K562 (cell line): ENCODE data around the gene EML1. TPM values are rescaled to one million over a fixed set of nuclear protein-coding genes. Genes with fewer than 3 reads are reported as not detected.

Experiments used
- ATAC-seq: fragments of 200-7000 bp; cut with Tn5 transposase; 3 replicates; pipeline ENCODE4 v1.9.1; 2020; ENCODE audit warnings: moderate library complexity
- BruUV-seq: library from RNA; stranded (reverse); fragments of 400-500 nt; replicated peaks from 2 replicates; lab custom pipeline; 2021; lab: Mats Ljungman, UMichigan
- CTCF ChIA-PET: fragments of 300-600 bp; formaldehyde crosslinking; extraction: SDS; loops from one replicate; lab custom pipeline; 2021; ENCODE audit warnings: low intra/inter-chr PET ratio; lab: Yijun Ruan, JAX
- POLR2A ChIA-PET: fragments of 300-600, 350-650 bp; sonication (Branson Sonifier 250); formaldehyde crosslinking; extraction: SDS; loops from one replicate; lab custom pipeline; 2021; ENCODE audit warnings: antibody characterized with exemption, inconsistent platforms; lab: Yijun Ruan, JAX
- DNase-seq, 4 experiments: peaks; one replicate each; pipeline versions ENCODE4 v3.0.0 to v3.0.0-alpha.2; 2011 to 2018; ENCODE audit warnings: low spot score in 3 of 4, mixed read lengths in 3 of 4; ENCODE audit errors: extremely low read depth in 1 of 4
- FAIRE-seq: peaks from 2 replicates; lab custom pipeline; 2011; peaks lifted over from hg19 to GRCh38; lab: Jason Lieb, UNC
- H2AFZ ChIP-seq: 2 replicates; pipeline ENCODE4 v1.6.0; 2011; ENCODE audit warnings: low read depth, low read length, control low read depth, inconsistent platforms
- H3K27ac ChIP-seq: fragments of 200-600 bp; 3 replicates; pipeline ENCODE4 v1.8.0; 2011; ENCODE audit warnings: low read depth, mild to moderate bottlenecking, control low read depth, inconsistent platforms, low read length, moderate library complexity, mixed read lengths; ENCODE audit errors: extremely low read depth
- H3K27me3 ChIP-seq, 2 experiments: fragments of 300-600 bp in 1 of 2; 2 replicates in 1 of 2; 3 replicates in 1 of 2; pipeline versions ENCODE4 v1.6.0 to v1.8.0; 2011; ENCODE audit warnings: inconsistent platforms in 2 of 2, low read length in 2 of 2, mild to moderate bottlenecking in 1 of 2, mixed read lengths in 1 of 2, moderate library complexity in 1 of 2; ENCODE audit not compliant: control insufficient read depth in 2 of 2, insufficient read depth in 2 of 2
- H3K36me3 ChIP-seq: fragments of 300-600 bp; 3 replicates; pipeline ENCODE4 v1.8.0; 2011; ENCODE audit warnings: mild to moderate bottlenecking, low read length, inconsistent platforms; ENCODE audit not compliant: control insufficient read depth, insufficient read depth
- H3K4me1 ChIP-seq, 2 experiments: fragments of 200-600 bp in 1 of 2; replicated peaks in 1 of 2; 2 replicates in 1 of 2; 3 replicates in 1 of 2; pipeline versions ENCODE4 v1.5.1 to v1.8.0; 2011; ENCODE audit warnings: inconsistent platforms in 2 of 2, low read length in 2 of 2, mild to moderate bottlenecking in 1 of 2, mixed read lengths in 1 of 2, moderate library complexity in 1 of 2; ENCODE audit not compliant: control insufficient read depth in 2 of 2, insufficient read depth in 2 of 2
- H3K4me2 ChIP-seq: 2 replicates; pipeline ENCODE4 v1.6.1; 2011; ENCODE audit warnings: low read length, control low read depth, inconsistent platforms, mixed read lengths; ENCODE audit not compliant: insufficient read depth
- H3K4me3 ChIP-seq: fragments of 200-600 bp; sonication (generic), shearing (Covaris generic); 2 replicates; pipeline ENCODE4 v1.5.1; 2016; ENCODE audit warnings: control low read depth, inconsistent platforms
- H3K79me2 ChIP-seq: fragments of 200-600 bp; 3 replicates; pipeline ENCODE4 v1.8.0; 2011; ENCODE audit warnings: low read length, inconsistent platforms; ENCODE audit not compliant: control insufficient read depth, insufficient read depth
- H3K9ac ChIP-seq, 2 experiments: 2 replicates each; pipeline versions ENCODE4 v1.6.0 to v1.6.1; 2011; ENCODE audit warnings: low read depth in 2 of 2, low read length in 2 of 2, control low read depth in 1 of 2, inconsistent platforms in 1 of 2, mild to moderate bottlenecking in 1 of 2, mixed read lengths in 1 of 2; ENCODE audit not compliant: insufficient read depth in 1 of 2
- H3K9me1 ChIP-seq: one replicate; pipeline ENCODE4 v1.6.0; 2011; ENCODE audit warnings: inconsistent platforms, mild to moderate bottlenecking, low read length, moderate library complexity; ENCODE audit not compliant: control insufficient read depth, insufficient read depth
- H3K9me3 ChIP-seq: replicated peaks from 2 replicates; pipeline ENCODE4 v1.5.1; 2011; ENCODE audit warnings: low read depth, low read length, inconsistent platforms; ENCODE audit not compliant: control insufficient read depth, insufficient read depth
- H4K20me1 ChIP-seq: replicated peaks from 2 replicates; pipeline ENCODE4 v1.6.1; 2011; ENCODE audit warnings: low read length, inconsistent platforms, mixed read lengths; ENCODE audit not compliant: control insufficient read depth, insufficient read depth
- DNMT1 ChIP-seq: fragments of 450-650 bp; IDR thresholded peaks from 2 replicates; pipeline ENCODE4 v1.6.1; 2016; ENCODE audit warnings: antibody characterized with exemption, mild to moderate bottlenecking
- ESRRB ChIP-seq: fragments of 250-450 bp; sonication (Bioruptor Pico); IDR thresholded peaks from 2 replicates; pipeline ENCODE4 v1.5.0; 2020; ENCODE audit warnings: mild to moderate bottlenecking, moderate library complexity, borderline replicate concordance
- HMGN3 ChIP-seq: IDR thresholded peaks from 2 replicates; pipeline ENCODE4 v1.6.1; 2011; ENCODE audit warnings: borderline replicate concordance, low read depth, mild to moderate bottlenecking, mixed read lengths, low read length; ENCODE audit not compliant: insufficient read length; ENCODE audit errors: extremely low read depth
- NCOR1 ChIP-seq: fragments of 450-650 bp; IDR thresholded peaks from 2 replicates; pipeline ENCODE4 v1.6.1; 2016; ENCODE audit warnings: mild to moderate bottlenecking, moderate library complexity
- ZSCAN32 ChIP-seq: fragments of 450-650 bp; formaldehyde crosslinking; IDR thresholded peaks from 2 replicates; pipeline ENCODE4 v1.4.0; 2020; ENCODE audit warnings: mild to moderate bottlenecking, moderate library complexity
- WGBS: fragments of 100-300 bp; shearing (Covaris generic); methylation state at CpG from one replicate; pipeline ENCODE4 v1.1.6; 2016; ENCODE audit warnings: low coverage, mixed read lengths; ENCODE audit not compliant: insufficient coverage; ENCODE audit errors: missing lambda C conversion rate; 5-methylcytosine and 5-hydroxymethylcytosine counted together
- in situ Hi-C: fragments of 300-500 bp; cut with MboI; formaldehyde crosslinking; loops from 4 replicates; pipeline ENCODE4 v1.15.0; 2018; ENCODE audit warnings: inconsistent platforms, mixed read lengths
- intact Hi-C: fragments of 100-400 bp; cut with micrococcal nuclease; formaldehyde crosslinking; loops from 2 replicates; pipeline ENCODE4 v1.14.2; 2022
- polyA plus RNA-seq, 8 experiments: library from polyadenylated mRNA; depleted of rRNA in 4 of 8; stranded (reverse) in 5 of 8; unstranded in 3 of 8; fragments of >200 nt; fragmentation: Nextera tagmentation in 2 of 8; fragmentation: Illumina TruSeq in 1 of 8; extraction: Ambion mirVana in 2 of 8; extraction: Trizol in 1 of 8; gene quantifications; 2 replicates each; pipeline versions ENCODE4 v1.2.1 to v1.2.3, GENCODE V29; 2011 to 2014; ENCODE audit warnings: inconsistent platforms in 1 of 8, missing spikeins in 1 of 8
- total RNA-seq, 7 experiments: library from RNA; depleted of rRNA in 6 of 7; stranded (reverse); fragments of >200 nt in 6 of 7; fragmentation: Illumina TruSeq in 2 of 7; extraction: Trizol in 2 of 7; gene quantifications; 2 replicates each; pipeline versions ENCODE4 v1.2.1 to v1.2.3, GENCODE V29; 2011 to 2021; ENCODE audit warnings: low replicate concordance in 1 of 7
- TF ChIP-seq, protein P1 (sequence below): fragments of 450-650 bp; IDR thresholded peaks from 2 replicates; pipeline ENCODE4 v1.6.1; 2018; ENCODE audit not compliant: partially characterized antibody
- TF ChIP-seq, protein P2 (sequence below), 3 experiments: fragments of 200-800 bp in 1 of 3; fragments of 250-450 bp in 1 of 3; fragments of 450-650 bp in 1 of 3; sonication (Bioruptor Pico) in 1 of 3; sonication (Bioruptor generic) in 1 of 3; formaldehyde crosslinking in 1 of 3; IDR thresholded peaks; 2 replicates each; pipeline versions ENCODE4 v1.6.1 to v1.8.0; 2016 to 2022; ENCODE audit warnings: mild to moderate bottlenecking in 2 of 3, missing genetic modification characterization in 2 of 3, missing compliant biosample characterization in 1 of 3, moderate library complexity in 1 of 3
- TF ChIP-seq, protein P3 (sequence below): fragments of 450-650 bp; formaldehyde crosslinking; IDR thresholded peaks from 2 replicates; pipeline ENCODE4 v1.4.0; 2020; ENCODE audit warnings: mild to moderate bottlenecking

Gene EML1
- total and polyA plus RNA-seq, 9 of the 15 experiments (the other 6 are each of a cell fraction or from before 2014, with no cell fraction given), result 0.01 to 0.35 (median 0.07) TPM; not detected in 2

DNA sequence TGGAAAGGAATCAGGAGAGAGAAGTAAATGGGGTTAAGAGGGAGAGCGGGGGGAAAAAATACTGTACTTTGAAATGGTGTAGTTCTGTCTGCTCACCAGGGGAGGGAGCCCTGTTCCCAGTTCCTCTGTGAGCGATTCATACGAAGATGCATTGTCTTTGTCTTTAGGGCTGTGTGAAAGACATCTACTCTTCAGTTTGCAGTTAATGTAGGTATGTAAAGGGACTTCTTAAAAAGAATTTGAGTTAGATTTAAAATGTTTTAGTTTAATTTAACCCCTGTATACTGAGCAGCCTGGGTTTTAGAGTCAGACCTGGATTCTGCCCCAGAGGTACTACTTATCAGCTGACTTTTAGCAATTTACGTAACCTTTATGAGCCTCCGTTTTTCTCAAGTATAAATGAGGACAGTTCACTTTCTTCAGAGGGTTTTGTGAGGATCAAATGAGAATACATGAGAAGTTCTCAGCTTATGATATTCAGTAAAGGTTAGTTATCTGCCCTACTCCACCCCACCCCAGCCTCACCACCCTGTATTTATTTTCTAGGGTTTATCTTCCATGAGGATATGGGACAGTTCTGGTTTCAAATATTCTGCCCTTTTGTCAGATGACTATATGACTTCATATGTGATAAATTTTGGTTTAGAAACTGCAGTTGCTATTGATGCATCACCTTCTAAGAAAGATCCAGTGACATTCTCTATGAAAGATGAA lies 189.5 kb downstream of the EML1 start (continued):
- TF ChIP-seq, protein P1, sequence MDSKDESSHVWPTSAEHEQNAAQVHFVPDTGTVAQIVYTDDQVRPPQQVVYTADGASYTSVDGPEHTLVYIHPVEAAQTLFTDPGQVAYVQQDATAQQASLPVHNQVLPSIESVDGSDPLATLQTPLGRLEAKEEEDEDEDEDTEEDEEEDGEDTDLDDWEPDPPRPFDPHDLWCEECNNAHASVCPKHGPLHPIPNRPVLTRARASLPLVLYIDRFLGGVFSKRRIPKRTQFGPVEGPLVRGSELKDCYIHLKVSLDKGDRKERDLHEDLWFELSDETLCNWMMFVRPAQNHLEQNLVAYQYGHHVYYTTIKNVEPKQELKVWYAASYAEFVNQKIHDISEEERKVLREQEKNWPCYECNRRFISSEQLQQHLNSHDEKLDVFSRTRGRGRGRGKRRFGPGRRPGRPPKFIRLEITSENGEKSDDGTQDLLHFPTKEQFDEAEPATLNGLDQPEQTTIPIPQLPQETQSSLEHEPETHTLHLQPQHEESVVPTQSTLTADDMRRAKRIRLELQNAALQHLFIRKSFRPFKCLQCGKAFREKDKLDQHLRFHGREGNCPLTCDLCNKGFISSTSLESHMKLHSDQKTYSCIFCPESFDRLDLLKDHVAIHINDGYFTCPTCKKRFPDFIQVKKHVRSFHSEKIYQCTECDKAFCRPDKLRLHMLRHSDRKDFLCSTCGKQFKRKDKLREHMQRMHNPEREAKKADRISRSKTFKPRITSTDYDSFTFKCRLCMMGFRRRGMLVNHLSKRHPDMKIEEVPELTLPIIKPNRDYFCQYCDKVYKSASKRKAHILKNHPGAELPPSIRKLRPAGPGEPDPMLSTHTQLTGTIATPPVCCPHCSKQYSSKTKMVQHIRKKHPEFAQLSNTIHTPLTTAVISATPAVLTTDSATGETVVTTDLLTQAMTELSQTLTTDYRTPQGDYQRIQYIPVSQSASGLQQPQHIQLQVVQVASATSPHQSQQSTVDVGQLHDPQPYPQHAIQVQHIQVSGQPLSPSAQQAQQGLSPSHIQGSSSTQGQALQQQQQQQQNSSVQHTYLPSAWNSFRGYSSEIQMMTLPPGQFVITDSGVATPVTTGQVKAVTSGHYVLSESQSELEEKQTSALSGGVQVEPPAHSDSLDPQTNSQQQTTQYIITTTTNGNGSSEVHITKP, result no peak

DNA sequence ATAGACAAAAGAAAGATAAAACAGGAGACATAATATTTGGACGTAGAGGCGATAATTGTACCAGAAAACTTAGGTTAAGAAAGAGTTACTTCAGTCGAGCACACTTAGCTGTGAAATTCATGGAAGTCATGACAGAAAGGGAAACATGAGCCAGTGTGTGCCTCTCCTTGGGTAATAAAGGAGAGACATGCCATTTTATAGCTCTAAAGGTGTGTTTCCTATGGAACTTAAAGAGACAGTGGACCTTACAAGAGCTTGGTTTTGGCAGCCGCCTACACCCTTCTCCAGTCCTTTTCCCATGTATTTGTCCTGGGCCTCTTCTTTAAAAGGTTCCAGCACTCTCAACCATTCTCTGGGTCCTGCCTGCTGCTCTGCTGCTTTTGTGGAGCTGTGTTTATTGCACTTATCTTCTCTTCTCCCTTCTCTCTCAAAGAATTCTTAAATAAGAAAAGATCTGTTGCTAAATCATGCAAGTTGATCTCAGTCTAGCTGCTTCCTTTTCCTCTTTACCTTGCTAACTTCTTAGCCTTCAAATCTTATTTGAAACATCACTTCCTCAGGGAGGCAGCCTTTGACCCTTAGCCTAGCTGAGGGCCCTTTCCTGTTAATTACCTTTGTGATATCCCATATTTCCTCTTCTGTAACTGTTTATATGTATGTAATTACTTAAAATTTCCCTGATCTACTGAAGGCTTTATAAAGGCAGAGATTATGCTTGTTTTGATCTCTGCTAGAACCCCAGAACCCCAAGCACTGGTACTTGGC lies 190.2 kb downstream of the EML1 start:
- Histone ChIP-seq H4K20me1 (no peaks in the 10 kb centered on the region), H3K4me2 (no peak overlapping the region), H3K9me3 (no peaks in the 10 kb centered on the region), H3K4me3 (no peak overlapping the region), H3K79me2 (peaks cover 32% of the 10 kb centered on the region), H2AFZ (no peak overlapping the region), H3K9me1 (no peaks in the 10 kb centered on the region), H3K9ac (no peak overlapping the region), H3K36me3 (no peaks in the 10 kb centered on the region), H3K27ac (no peak overlapping the region), H3K27me3 (no peaks in the 10 kb centered on the region), H3K4me1 (peaks cover 2 to 7% of the 10 kb centered on the region in 2 experiments; a peak in 3 of 5 replicates)
- WGBS, result 29% methylated on average over 4 of the region's 4 CpGs
- DNase-seq (no peak), ATAC-seq (no peak), FAIRE-seq (no peak)
- BruUV-seq, result no TSS peak
- POLR2A ChIA-PET, result interaction anchor here (0.9 to 1.4 kb wide), 2 partner anchors 10 to 125 kb away, joined by 3 to 5 read pairs; no protein-coding TSS in a partner anchor
- CTCF ChIA-PET, result interaction anchor here (1.0 to 2.0 kb wide), 5 partner anchors 41 to 210 kb away, joined by 3 to 15 read pairs (median 5); no protein-coding TSS in a partner anchor
- in situ Hi-C loops (loop anchor here (10.0 kb wide), 1 partner anchor 131 kb away; no protein-coding TSS in a partner anchor), intact Hi-C loops (loop anchor here (5.0 to 10.0 kb wide), 2 partner anchors 84 to 391 kb away; partner anchors contain the start of genes EVL and WDR25)
- TF ChIP-seq, protein P2, sequence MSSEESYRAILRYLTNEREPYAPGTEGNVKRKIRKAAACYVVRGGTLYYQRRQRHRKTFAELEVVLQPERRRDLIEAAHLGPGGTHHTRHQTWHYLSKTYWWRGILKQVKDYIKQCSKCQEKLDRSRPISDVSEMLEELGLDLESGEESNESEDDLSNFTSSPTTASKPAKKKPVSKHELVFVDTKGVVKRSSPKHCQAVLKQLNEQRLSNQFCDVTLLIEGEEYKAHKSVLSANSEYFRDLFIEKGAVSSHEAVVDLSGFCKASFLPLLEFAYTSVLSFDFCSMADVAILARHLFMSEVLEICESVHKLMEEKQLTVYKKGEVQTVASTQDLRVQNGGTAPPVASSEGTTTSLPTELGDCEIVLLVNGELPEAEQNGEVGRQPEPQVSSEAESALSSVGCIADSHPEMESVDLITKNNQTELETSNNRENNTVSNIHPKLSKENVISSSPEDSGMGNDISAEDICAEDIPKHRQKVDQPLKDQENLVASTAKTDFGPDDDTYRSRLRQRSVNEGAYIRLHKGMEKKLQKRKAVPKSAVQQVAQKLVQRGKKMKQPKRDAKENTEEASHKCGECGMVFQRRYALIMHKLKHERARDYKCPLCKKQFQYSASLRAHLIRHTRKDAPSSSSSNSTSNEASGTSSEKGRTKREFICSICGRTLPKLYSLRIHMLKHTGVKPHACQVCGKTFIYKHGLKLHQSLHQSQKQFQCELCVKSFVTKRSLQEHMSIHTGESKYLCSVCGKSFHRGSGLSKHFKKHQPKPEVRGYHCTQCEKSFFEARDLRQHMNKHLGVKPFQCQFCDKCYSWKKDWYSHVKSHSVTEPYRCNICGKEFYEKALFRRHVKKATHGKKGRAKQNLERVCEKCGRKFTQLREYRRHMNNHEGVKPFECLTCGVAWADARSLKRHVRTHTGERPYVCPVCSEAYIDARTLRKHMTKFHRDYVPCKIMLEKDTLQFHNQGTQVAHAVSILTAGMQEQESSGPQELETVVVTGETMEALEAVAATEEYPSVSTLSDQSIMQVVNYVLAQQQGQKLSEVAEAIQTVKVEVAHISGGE (CRISPR knock-in tag; IDR thresholded peaks at IDR 0.05), result no peak
- no peak for TF ChIP-seq ZSCAN32
- TF ChIP-seq, protein P3, sequence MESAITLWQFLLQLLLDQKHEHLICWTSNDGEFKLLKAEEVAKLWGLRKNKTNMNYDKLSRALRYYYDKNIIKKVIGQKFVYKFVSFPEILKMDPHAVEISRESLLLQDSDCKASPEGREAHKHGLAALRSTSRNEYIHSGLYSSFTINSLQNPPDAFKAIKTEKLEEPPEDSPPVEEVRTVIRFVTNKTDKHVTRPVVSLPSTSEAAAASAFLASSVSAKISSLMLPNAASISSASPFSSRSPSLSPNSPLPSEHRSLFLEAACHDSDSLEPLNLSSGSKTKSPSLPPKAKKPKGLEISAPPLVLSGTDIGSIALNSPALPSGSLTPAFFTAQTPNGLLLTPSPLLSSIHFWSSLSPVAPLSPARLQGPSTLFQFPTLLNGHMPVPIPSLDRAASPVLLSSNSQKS, result no peak
- TF ChIP-seq NCOR1, result no peak
- TF ChIP-seq DNMT1, result no peak
- TF ChIP-seq HMGN3, result no peak
- no peak for TF ChIP-seq ESRRB (CRISPR knock-in tag)
